ENCODE data around the gene C18orf32. TPM values are rescaled to one million over a fixed set of nuclear protein-coding genes. Genes with fewer than 3 reads are reported as not detected.

Gene C18orf32
- total and polyA plus RNA-seq, 2 of the 13 experiments (the other 11 are each of a cell fraction or from before 2014, with no cell fraction given) = 17.6 to 20.6 TPM

DNA sequence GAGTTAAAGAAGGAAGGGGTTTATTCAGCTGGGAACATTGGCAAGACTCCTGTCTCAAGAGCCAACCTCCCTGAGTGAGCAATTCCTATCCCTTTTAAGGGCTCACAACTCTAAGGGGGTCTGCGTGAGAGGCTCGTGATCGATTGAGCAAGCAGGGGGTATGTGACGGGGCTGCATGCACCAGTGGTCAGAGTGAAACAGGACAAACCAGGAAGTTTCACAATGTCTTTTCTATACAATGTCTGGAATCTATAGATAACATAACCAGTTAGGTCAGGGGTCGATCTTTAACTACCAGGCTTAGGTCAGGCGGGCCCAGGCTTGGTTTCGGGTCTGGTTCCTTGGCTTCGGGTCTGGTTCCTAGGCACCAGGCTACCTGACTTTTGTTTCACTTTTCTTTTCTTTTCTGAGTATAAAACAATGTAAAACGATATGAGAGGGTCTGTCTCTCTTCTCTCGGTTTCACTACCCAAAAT lies 44.7 kb upstream of the C18orf32 start (continued):
- TF ChIP-seq, protein P1, sequence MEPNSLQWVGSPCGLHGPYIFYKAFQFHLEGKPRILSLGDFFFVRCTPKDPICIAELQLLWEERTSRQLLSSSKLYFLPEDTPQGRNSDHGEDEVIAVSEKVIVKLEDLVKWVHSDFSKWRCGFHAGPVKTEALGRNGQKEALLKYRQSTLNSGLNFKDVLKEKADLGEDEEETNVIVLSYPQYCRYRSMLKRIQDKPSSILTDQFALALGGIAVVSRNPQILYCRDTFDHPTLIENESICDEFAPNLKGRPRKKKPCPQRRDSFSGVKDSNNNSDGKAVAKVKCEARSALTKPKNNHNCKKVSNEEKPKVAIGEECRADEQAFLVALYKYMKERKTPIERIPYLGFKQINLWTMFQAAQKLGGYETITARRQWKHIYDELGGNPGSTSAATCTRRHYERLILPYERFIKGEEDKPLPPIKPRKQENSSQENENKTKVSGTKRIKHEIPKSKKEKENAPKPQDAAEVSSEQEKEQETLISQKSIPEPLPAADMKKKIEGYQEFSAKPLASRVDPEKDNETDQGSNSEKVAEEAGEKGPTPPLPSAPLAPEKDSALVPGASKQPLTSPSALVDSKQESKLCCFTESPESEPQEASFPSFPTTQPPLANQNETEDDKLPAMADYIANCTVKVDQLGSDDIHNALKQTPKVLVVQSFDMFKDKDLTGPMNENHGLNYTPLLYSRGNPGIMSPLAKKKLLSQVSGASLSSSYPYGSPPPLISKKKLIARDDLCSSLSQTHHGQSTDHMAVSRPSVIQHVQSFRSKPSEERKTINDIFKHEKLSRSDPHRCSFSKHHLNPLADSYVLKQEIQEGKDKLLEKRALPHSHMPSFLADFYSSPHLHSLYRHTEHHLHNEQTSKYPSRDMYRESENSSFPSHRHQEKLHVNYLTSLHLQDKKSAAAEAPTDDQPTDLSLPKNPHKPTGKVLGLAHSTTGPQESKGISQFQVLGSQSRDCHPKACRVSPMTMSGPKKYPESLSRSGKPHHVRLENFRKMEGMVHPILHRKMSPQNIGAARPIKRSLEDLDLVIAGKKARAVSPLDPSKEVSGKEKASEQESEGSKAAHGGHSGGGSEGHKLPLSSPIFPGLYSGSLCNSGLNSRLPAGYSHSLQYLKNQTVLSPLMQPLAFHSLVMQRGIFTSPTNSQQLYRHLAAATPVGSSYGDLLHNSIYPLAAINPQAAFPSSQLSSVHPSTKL (CRISPR knock-in tag; IDR thresholded peaks at IDR 0.05) = peak; percentile 42; the same call in 1 of the 2 replicates
- TF ChIP-seq NCOA1 (CRISPR knock-in tag; IDR thresholded peaks at IDR 0.05) = no peak
- TF ChIP-seq RXRB (CRISPR knock-in tag; IDR thresholded peaks at IDR 0.05; ENCODE audit: borderline replicate concordance) = 0 out of 2 replicates have a peak, but pooled peaks have one; percentile 26
- 0 out of 2 replicates have a peak, but pooled peaks have one; percentile 22 for TF ChIP-seq POGZ (CRISPR knock-in tag; IDR thresholded peaks at IDR 0.05)
- TF ChIP-seq, protein P2, sequence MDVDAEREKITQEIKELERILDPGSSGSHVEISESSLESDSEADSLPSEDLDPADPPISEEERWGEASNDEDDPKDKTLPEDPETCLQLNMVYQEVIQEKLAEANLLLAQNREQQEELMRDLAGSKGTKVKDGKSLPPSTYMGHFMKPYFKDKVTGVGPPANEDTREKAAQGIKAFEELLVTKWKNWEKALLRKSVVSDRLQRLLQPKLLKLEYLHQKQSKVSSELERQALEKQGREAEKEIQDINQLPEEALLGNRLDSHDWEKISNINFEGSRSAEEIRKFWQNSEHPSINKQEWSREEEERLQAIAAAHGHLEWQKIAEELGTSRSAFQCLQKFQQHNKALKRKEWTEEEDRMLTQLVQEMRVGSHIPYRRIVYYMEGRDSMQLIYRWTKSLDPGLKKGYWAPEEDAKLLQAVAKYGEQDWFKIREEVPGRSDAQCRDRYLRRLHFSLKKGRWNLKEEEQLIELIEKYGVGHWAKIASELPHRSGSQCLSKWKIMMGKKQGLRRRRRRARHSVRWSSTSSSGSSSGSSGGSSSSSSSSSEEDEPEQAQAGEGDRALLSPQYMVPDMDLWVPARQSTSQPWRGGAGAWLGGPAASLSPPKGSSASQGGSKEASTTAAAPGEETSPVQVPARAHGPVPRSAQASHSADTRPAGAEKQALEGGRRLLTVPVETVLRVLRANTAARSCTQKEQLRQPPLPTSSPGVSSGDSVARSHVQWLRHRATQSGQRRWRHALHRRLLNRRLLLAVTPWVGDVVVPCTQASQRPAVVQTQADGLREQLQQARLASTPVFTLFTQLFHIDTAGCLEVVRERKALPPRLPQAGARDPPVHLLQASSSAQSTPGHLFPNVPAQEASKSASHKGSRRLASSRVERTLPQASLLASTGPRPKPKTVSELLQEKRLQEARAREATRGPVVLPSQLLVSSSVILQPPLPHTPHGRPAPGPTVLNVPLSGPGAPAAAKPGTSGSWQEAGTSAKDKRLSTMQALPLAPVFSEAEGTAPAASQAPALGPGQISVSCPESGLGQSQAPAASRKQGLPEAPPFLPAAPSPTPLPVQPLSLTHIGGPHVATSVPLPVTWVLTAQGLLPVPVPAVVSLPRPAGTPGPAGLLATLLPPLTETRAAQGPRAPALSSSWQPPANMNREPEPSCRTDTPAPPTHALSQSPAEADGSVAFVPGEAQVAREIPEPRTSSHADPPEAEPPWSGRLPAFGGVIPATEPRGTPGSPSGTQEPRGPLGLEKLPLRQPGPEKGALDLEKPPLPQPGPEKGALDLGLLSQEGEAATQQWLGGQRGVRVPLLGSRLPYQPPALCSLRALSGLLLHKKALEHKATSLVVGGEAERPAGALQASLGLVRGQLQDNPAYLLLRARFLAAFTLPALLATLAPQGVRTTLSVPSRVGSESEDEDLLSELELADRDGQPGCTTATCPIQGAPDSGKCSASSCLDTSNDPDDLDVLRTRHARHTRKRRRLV (CRISPR knock-in tag; IDR thresholded peaks at IDR 0.05) = no peak
- 0 out of 2 replicates have a peak, but pooled peaks have one; percentile 32 for TF ChIP-seq ZNF317 (CRISPR knock-in tag; IDR thresholded peaks at IDR 0.05)
- TF ChIP-seq HDAC2 (CRISPR knock-in tag; IDR thresholded peaks at IDR 0.05) = peak; percentile 39; the same call in 1 of the 2 replicates
- no peak for TF ChIP-seq CCAR2 (optimal IDR thresholded peaks at IDR 0.05; ENCODE audit: low read depth, low read length)
- TF ChIP-seq, protein P3, sequence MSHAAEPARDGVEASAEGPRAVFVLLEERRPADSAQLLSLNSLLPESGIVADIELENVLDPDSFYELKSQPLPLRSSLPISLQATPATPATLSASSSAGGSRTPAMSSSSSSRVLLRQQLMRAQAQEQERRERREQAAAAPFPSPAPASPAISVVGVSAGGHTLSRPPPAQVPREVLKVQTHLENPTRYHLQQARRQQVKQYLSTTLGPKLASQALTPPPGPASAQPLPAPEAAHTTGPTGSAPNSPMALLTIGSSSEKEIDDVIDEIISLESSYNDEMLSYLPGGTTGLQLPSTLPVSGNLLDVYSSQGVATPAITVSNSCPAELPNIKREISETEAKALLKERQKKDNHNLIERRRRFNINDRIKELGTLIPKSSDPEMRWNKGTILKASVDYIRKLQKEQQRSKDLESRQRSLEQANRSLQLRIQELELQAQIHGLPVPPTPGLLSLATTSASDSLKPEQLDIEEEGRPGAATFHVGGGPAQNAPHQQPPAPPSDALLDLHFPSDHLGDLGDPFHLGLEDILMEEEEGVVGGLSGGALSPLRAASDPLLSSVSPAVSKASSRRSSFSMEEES (CRISPR knock-in tag; IDR thresholded peaks at IDR 0.05) = 0 out of 2 replicates have a peak, but pooled peaks have one; percentile 48
- peak; percentile 73 for TF ChIP-seq ZBTB7B (CRISPR knock-in tag; IDR thresholded peaks at IDR 0.05)
- TF ChIP-seq ZBTB20 (CRISPR knock-in tag; IDR thresholded peaks at IDR 0.05; ENCODE audit: borderline replicate concordance, low read depth) = peak; percentile 98; the same call in 1 of the 2 replicates
- peak; percentile 61 for TF ChIP-seq SALL1 (CRISPR knock-in tag; IDR thresholded peaks at IDR 0.05)
- TF ChIP-seq CEBPB (IDR thresholded peaks at IDR 0.05; ENCODE audit: borderline replicate concordance, low read depth, low read length) = peak; percentile 24; the same call in 1 of the 2 replicates
- TF ChIP-seq NR2F6 (IDR thresholded peaks at IDR 0.05) = 0 out of 2 replicates have a peak, but pooled peaks have one; percentile 11
- TF ChIP-seq NR2F6 (CRISPR knock-in tag; IDR thresholded peaks at IDR 0.05) = 0 out of 2 replicates have a peak, but pooled peaks have one; percentile 37
- TF ChIP-seq MED1 (CRISPR knock-in tag; IDR thresholded peaks at IDR 0.05) = 0 out of 2 replicates have a peak, but pooled peaks have one; percentile 23
- TF ChIP-seq MED13 (CRISPR knock-in tag; IDR thresholded peaks at IDR 0.05) = no peak

All from HepG2 (cell line).